Activated naive CD8-positive, alpha-beta T cell treated with anti-CD3 and anti-CD28 coated beads, Interleukin-2, amount 50 U/mL, for 24 hours (primary cell): Measurements from ENCODE around the gene DEK.
"Not testable (repeated sequence)": the region's sequence is repeated elsewhere in the genome, so short reads cannot be mapped to it uniquely, and the experiment has no call there.

Experiments
- ATAC-seq: fragments of 150-1000 bp; cut with Tn5 transposase; one replicate; pipeline ENCODE4 v1.10.0; 2021
- DNase-seq: peaks from one replicate; pipeline ENCODE4 v3.0.0; 2021
- H3K27ac Mint-ChIP-seq: one replicate; pipeline ENCODE4 v1.8.0; 2021; ENCODE audit warnings: mild to moderate bottlenecking, mixed read lengths
- H3K27me3 Mint-ChIP-seq: one replicate; pipeline ENCODE4 v1.8.0; 2021; ENCODE audit warnings: mixed read lengths
- H3K36me3 Mint-ChIP-seq: one replicate; pipeline ENCODE4 v1.8.0; 2021; ENCODE audit warnings: low read depth, mixed read lengths
- H3K4me1 Mint-ChIP-seq: one replicate; pipeline ENCODE4 v1.8.0; 2021; ENCODE audit warnings: mixed read lengths
- H3K4me3 Mint-ChIP-seq: one replicate; pipeline ENCODE4 v1.8.0; 2021; ENCODE audit warnings: mild to moderate bottlenecking, moderate library complexity, mixed read lengths
- H3K9me3 Mint-ChIP-seq: one replicate; pipeline ENCODE4 v1.8.0; 2021; ENCODE audit warnings: mixed read lengths

The DEK gene

GRCh38 chr6:18237167-18237566 is 27.2 kb downstream of the DEK start:
- H3K4me1 Mint-ChIP-seq: peaks cover 13% of the 10 kb centered on the region
- peaks cover 73% of the 10 kb centered on the region for H3K36me3 Mint-ChIP-seq
- H3K27me3 Mint-ChIP-seq: no peaks in the 10 kb centered on the region
- peaks cover 23% of the 10 kb centered on the region for H3K9me3 Mint-ChIP-seq
- ATAC-seq (no peak), DNase-seq (no peak)
- no peak overlapping the region for H3K4me3 Mint-ChIP-seq
- H3K27ac Mint-ChIP-seq: no peak overlapping the region

- Mint-ChIP-seq H3K4me1 (peaks cover 6% of the 10 kb centered on the region), H3K9me3 (peaks cover 34% of the 10 kb centered on the region), H3K27me3 (no peaks in the 10 kb centered on the region), H3K27ac (no peak overlapping the region), H3K4me3 (no peak overlapping the region), H3K36me3 (peaks cover 78% of the 10 kb centered on the region)
- DNase-seq (no peak), ATAC-seq (no peak)
These were observed 28.8 kb downstream of the DEK start for GRCh38 chr6:18235524-18235923.

GRCh38 chr6:18234564-18234963 is 29.8 kb downstream of the DEK start:
- no peak overlapping the region for H3K4me3 Mint-ChIP-seq
- ATAC-seq: no peak
- H3K27ac Mint-ChIP-seq: no peak overlapping the region
- peaks cover 37% of the 10 kb centered on the region for H3K9me3 Mint-ChIP-seq
- no peaks in the 10 kb centered on the region for H3K27me3 Mint-ChIP-seq
- DNase-seq: no peak
- peaks cover 6% of the 10 kb centered on the region for H3K4me1 Mint-ChIP-seq
- peaks cover 86% of the 10 kb centered on the region for H3K36me3 Mint-ChIP-seq

- peaks cover 90% of the 10 kb centered on the region for H3K36me3 Mint-ChIP-seq
- H3K9me3 Mint-ChIP-seq: peaks cover 40% of the 10 kb centered on the region
- not testable (repeated sequence) for H3K4me3 Mint-ChIP-seq, H3K27me3 Mint-ChIP-seq, ATAC-seq, DNase-seq, H3K4me1 Mint-ChIP-seq, H3K27ac Mint-ChIP-seq
These were observed 30.6 kb downstream of the DEK start for GRCh38 chr6:18233770-18234169.

- H3K27ac Mint-ChIP-seq, H3K27me3 Mint-ChIP-seq, DNase-seq, H3K4me3 Mint-ChIP-seq, H3K4me1 Mint-ChIP-seq, ATAC-seq: not testable (repeated sequence)
- Mint-ChIP-seq H3K36me3 (peaks cover 83% of the 10 kb centered on the region), H3K9me3 (peaks cover 40% of the 10 kb centered on the region)
These were observed 32.5 kb downstream of the DEK start for GRCh38 chr6:18231856-18232255.

GRCh38 chr6:18228590-18228989 is 35.7 kb downstream of the DEK start:
- H3K36me3 Mint-ChIP-seq: peaks cover 74% of the 10 kb centered on the region
- H3K4me3 Mint-ChIP-seq, H3K4me1 Mint-ChIP-seq, DNase-seq, ATAC-seq, H3K27ac Mint-ChIP-seq, H3K27me3 Mint-ChIP-seq: not testable (repeated sequence)
- peaks cover 28% of the 10 kb centered on the region for H3K9me3 Mint-ChIP-seq

GRCh38 chr6:18227166-18227565 is 37.2 kb downstream of the DEK start:
- not testable (repeated sequence) for H3K27me3 Mint-ChIP-seq, H3K27ac Mint-ChIP-seq, ATAC-seq, DNase-seq, H3K4me3 Mint-ChIP-seq, H3K4me1 Mint-ChIP-seq
- Mint-ChIP-seq H3K36me3 (peaks cover 66% of the 10 kb centered on the region), H3K9me3 (peaks cover 17% of the 10 kb centered on the region)

GRCh38 chr6:18226451-18227105 is 37.8 kb downstream of the DEK start:
- not testable (repeated sequence) for ATAC-seq, DNase-seq, H3K4me3 Mint-ChIP-seq, H3K4me1 Mint-ChIP-seq, H3K27me3 Mint-ChIP-seq
- Mint-ChIP-seq H3K9me3 (peaks cover 14% of the 10 kb centered on the region), H3K36me3 (peaks cover 66% of the 10 kb centered on the region), H3K27ac (peak overlapping the region; percentile 31)

- no peak for DNase-seq
These were observed 43.1 kb downstream of the DEK start for GRCh38 chr6:18221288-18221615.

GRCh38 chr6:18219591-18219990 is 44.7 kb downstream of the DEK start:
- peaks cover 7% of the 10 kb centered on the region for H3K4me1 Mint-ChIP-seq
- H3K4me3 Mint-ChIP-seq: no peak overlapping the region
- H3K9me3 Mint-ChIP-seq: no peaks in the 10 kb centered on the region
- H3K27ac Mint-ChIP-seq: no peak overlapping the region
- DNase-seq (no peak), ATAC-seq (no peak)
- H3K27me3 Mint-ChIP-seq: no peaks in the 10 kb centered on the region
- H3K36me3 Mint-ChIP-seq: peaks cover 51% of the 10 kb centered on the region

More at GRCh38 chr6:18221288-18221615, 43.1 kb downstream of the DEK start:
- Mint-ChIP-seq H3K27ac (peak overlapping the region; percentile 3), H3K4me3 (no peak overlapping the region), H3K9me3 (no peaks in the 10 kb centered on the region), H3K27me3 (no peaks in the 10 kb centered on the region), H3K36me3 (peaks cover 59% of the 10 kb centered on the region), H3K4me1 (peaks cover 3% of the 10 kb centered on the region)
- ATAC-seq: no peak

GRCh38 chr6:18218233-18218632 is 46.1 kb downstream of the DEK start:
- no peak for DNase-seq
- no peak for ATAC-seq
- Mint-ChIP-seq H3K36me3 (peaks cover 47% of the 10 kb centered on the region), H3K9me3 (no peaks in the 10 kb centered on the region), H3K4me3 (no peak overlapping the region), H3K27ac (no peak overlapping the region), H3K27me3 (no peaks in the 10 kb centered on the region), H3K4me1 (peaks cover 13% of the 10 kb centered on the region)

- no peak overlapping the region for H3K27ac Mint-ChIP-seq
- no peaks in the 10 kb centered on the region for H3K9me3 Mint-ChIP-seq
- H3K27me3 Mint-ChIP-seq: no peaks in the 10 kb centered on the region
- ATAC-seq: no peak
- peaks cover 39% of the 10 kb centered on the region for H3K36me3 Mint-ChIP-seq
- H3K4me3 Mint-ChIP-seq: no peak overlapping the region
- H3K4me1 Mint-ChIP-seq: peaks cover 16% of the 10 kb centered on the region
- DNase-seq: no peak
These were observed 47.9 kb downstream of the DEK start for GRCh38 chr6:18216411-18216810.

- Mint-ChIP-seq H3K27ac (no peak overlapping the region), H3K4me3 (no peak overlapping the region), H3K36me3 (peaks cover 33% of the 10 kb centered on the region), H3K4me1 (peaks cover 19% of the 10 kb centered on the region), H3K27me3 (no peaks in the 10 kb centered on the region), H3K9me3 (no peaks in the 10 kb centered on the region)
- no peak for DNase-seq
- ATAC-seq: no peak
These were observed 48.9 kb downstream of the DEK start for GRCh38 chr6:18215436-18215835.

- Mint-ChIP-seq H3K27ac (no peak overlapping the region), H3K9me3 (no peaks in the 10 kb centered on the region), H3K36me3 (peaks cover 29% of the 10 kb centered on the region), H3K4me1 (peaks cover 19% of the 10 kb centered on the region), H3K27me3 (no peaks in the 10 kb centered on the region), H3K4me3 (peak overlapping the region; percentile 1)
- DNase-seq (no peak), ATAC-seq (no peak)
These were observed 50.3 kb downstream of the DEK start for GRCh38 chr6:18214003-18214402.

GRCh38 chr6:18213439-18213838 is 50.9 kb downstream of the DEK start:
- DNase-seq: no peak
- Mint-ChIP-seq H3K9me3 (no peaks in the 10 kb centered on the region), H3K27ac (no peak overlapping the region), H3K36me3 (peaks cover 27% of the 10 kb centered on the region), H3K4me1 (peaks cover 19% of the 10 kb centered on the region), H3K27me3 (no peaks in the 10 kb centered on the region), H3K4me3 (no peak overlapping the region)
- ATAC-seq: no peak

GRCh38 chr6:18212231-18212630 is 52.1 kb downstream of the DEK start:
- Mint-ChIP-seq H3K36me3 (peaks cover 29% of the 10 kb centered on the region), H3K27me3 (no peaks in the 10 kb centered on the region), H3K27ac (no peak overlapping the region), H3K9me3 (no peaks in the 10 kb centered on the region), H3K4me3 (no peak overlapping the region), H3K4me1 (peaks cover 19% of the 10 kb centered on the region)
- ATAC-seq: no peak
- no peak for DNase-seq
